CD14-positive monocyte (primary cell): ENCODE results near the gene CSGALNACT2. TPM values are rescaled to one million over a fixed set of nuclear protein-coding genes. Genes with fewer than 3 reads are reported as not detected.
"Not testable (repeated sequence)": the region's sequence is repeated elsewhere in the genome, so short reads cannot be mapped to it uniquely, and the experiment has no call there.

Experiments
- DNase-seq, 3 donors: peaks; one replicate each; pipeline ENCODE4 v3.0.0-alpha.2; 2011 to 2022
- H2AFZ ChIP-seq: 2 replicates; pipeline ENCODE4 v1.6.0; 2012; ENCODE audit warnings: mild to moderate bottlenecking, low read depth, low read length, inconsistent platforms; ENCODE audit not compliant: insufficient read depth, poor library complexity, severe bottlenecking
- H3K27ac ChIP-seq, 2 donors: 1 replicate in 1 of 2; 2 replicates in 1 of 2; pipeline ENCODE4 v1.5.1; 2012 to 2013; ENCODE audit warnings: low read length in 2 of 2, control low read depth in 1 of 2, inconsistent platforms in 1 of 2, low read depth in 1 of 2, mild to moderate bottlenecking in 1 of 2
- H3K27me3 ChIP-seq, 2 donors: one replicate each; pipeline versions ENCODE4 v1.6.0 to v1.6.1; 2011 to 2013; ENCODE audit warnings: low read length in 2 of 2; ENCODE audit not compliant: control insufficient read depth in 2 of 2, insufficient read depth in 2 of 2
- H3K36me3 ChIP-seq, 2 donors: replicated peaks in 1 of 2; 1 replicate in 1 of 2; 2 replicates in 1 of 2; pipeline versions ENCODE4 v1.5.1 to v1.6.1; 2012 to 2013; ENCODE audit warnings: low read length in 2 of 2, control low read depth in 1 of 2, inconsistent platforms in 1 of 2, mild to moderate bottlenecking in 1 of 2; ENCODE audit not compliant: insufficient read depth in 2 of 2, control insufficient read depth in 1 of 2
- H3K4me1 ChIP-seq, 2 donors: 1 replicate in 1 of 2; 2 replicates in 1 of 2; pipeline versions ENCODE4 v1.5.1 to v1.6.1; 2012 to 2013; ENCODE audit warnings: low read length in 2 of 2, control low read depth in 1 of 2, inconsistent platforms in 1 of 2, mild to moderate bottlenecking in 1 of 2, moderate library complexity in 1 of 2; ENCODE audit not compliant: insufficient read depth in 2 of 2, control insufficient read depth in 1 of 2
- H3K4me2 ChIP-seq: replicated peaks from 2 replicates; pipeline ENCODE3; 2012; ENCODE audit warnings: low read length, moderate library complexity, mild to moderate bottlenecking; ENCODE audit not compliant: poor library complexity, severe bottlenecking; ENCODE audit errors: extremely low read depth
- H3K4me3 ChIP-seq, 3 experiments: fragments of 200-600 bp in 1 of 3; sonication (generic) in 1 of 3; replicated peaks in 1 of 3; 1 replicate in 2 of 3; 2 replicates in 1 of 3; pipeline ENCODE4 v1.5.1; 2011 to 2013; ENCODE audit warnings: low read length in 3 of 3, mild to moderate bottlenecking in 3 of 3, control low read depth in 2 of 3, low read depth in 2 of 3, inconsistent platforms in 1 of 3, moderate library complexity in 1 of 3
- H3K79me2 ChIP-seq: 2 replicates; pipeline ENCODE4 v1.6.0; 2012; ENCODE audit warnings: mild to moderate bottlenecking, control low read depth, inconsistent platforms, low read length, moderate library complexity; ENCODE audit not compliant: insufficient read depth
- H3K9ac ChIP-seq: 2 replicates; pipeline ENCODE4 v1.6.0; 2017; ENCODE audit warnings: low read length, mild to moderate bottlenecking; ENCODE audit not compliant: insufficient read depth, poor library complexity, severe bottlenecking
- H3K9me3 ChIP-seq, 2 donors: replicated peaks in 1 of 2; 1 replicate in 1 of 2; 2 replicates in 1 of 2; pipeline versions ENCODE4 v1.5.1 to v1.6.1; 2012 to 2013; ENCODE audit warnings: low read length in 2 of 2, control low read depth in 1 of 2; ENCODE audit not compliant: control insufficient read depth in 1 of 2, insufficient read depth in 1 of 2
- H4K20me1 ChIP-seq: 2 replicates; pipeline ENCODE4 v1.6.0; 2012; ENCODE audit warnings: mild to moderate bottlenecking, low read length, control low read depth, moderate library complexity; ENCODE audit not compliant: insufficient read depth
- H3K27ac Mint-ChIP-seq, 7 donors: one replicate each; pipeline ENCODE4 v1.8.0; 2020; ENCODE audit warnings: mild to moderate bottlenecking in 7 of 7, mixed read lengths in 7 of 7, moderate library complexity in 6 of 7, inconsistent platforms in 2 of 7
- H3K27me3 Mint-ChIP-seq, 3 donors: one replicate each; pipeline ENCODE4 v1.8.0; 2021 to 2022; ENCODE audit warnings: low read depth in 3 of 3, mild to moderate bottlenecking in 3 of 3, mixed read lengths in 3 of 3, moderate library complexity in 3 of 3, inconsistent platforms in 1 of 3
- H3K36me3 Mint-ChIP-seq, 2 donors: one replicate each; pipeline ENCODE4 v1.8.0; 2020; ENCODE audit warnings: mixed read lengths in 2 of 2, inconsistent platforms in 1 of 2, mild to moderate bottlenecking in 1 of 2
- H3K4me1 Mint-ChIP-seq: one replicate; pipeline ENCODE4 v1.8.0; 2020; ENCODE audit warnings: mild to moderate bottlenecking, mixed read lengths
- H3K4me3 Mint-ChIP-seq, 2 donors: one replicate each; pipeline ENCODE4 v1.8.0; 2020; ENCODE audit warnings: mild to moderate bottlenecking in 2 of 2, mixed read lengths in 2 of 2, moderate library complexity in 1 of 2
- H3K9me3 Mint-ChIP-seq, 7 donors: one replicate each; pipeline ENCODE4 v1.8.0; 2020 to 2022; ENCODE audit warnings: mixed read lengths in 7 of 7, mild to moderate bottlenecking in 6 of 7, moderate library complexity in 6 of 7, inconsistent platforms in 2 of 7
- CTCF ChIP-seq: fragments of 200-600 bp; IDR thresholded peaks from one replicate; pipeline ENCODE4 v1.8.0; 2022; ENCODE audit warnings: antibody characterized with exemption, mild to moderate bottlenecking
- WGBS: methylation state at CpG from one replicate; pipeline ENCODE4 v1.1.5; 2013; ENCODE audit warnings: missing lambda C conversion rate; ENCODE audit not compliant: insufficient coverage; 5-methylcytosine and 5-hydroxymethylcytosine counted together
- intact Hi-C, 2 donors: fragments of 100-400 bp; cut with micrococcal nuclease; formaldehyde crosslinking; loops; one replicate each; pipeline versions ENCODE4 v1.15.0 to v1.15.1; 2023
- polyA plus RNA-seq, 3 donors: library from polyadenylated mRNA; depleted of rRNA in 1 of 3; unstranded in 2 of 3; stranded (reverse) in 1 of 3; fragments of 300-500 nt in 2 of 3; fragments of >200 nt in 1 of 3; fragmentation: Illumina TruSeq in 2 of 3; gene quantifications; 1 replicate in 2 of 3; 2 replicates in 1 of 3; pipeline ENCODE4 v1.2.3, GENCODE V29; 2012 to 2021

CSGALNACT2 gene
- polyA plus RNA-seq, 3 donors = 43.7 to 80.1 (median 48.2) TPM

DNA sequence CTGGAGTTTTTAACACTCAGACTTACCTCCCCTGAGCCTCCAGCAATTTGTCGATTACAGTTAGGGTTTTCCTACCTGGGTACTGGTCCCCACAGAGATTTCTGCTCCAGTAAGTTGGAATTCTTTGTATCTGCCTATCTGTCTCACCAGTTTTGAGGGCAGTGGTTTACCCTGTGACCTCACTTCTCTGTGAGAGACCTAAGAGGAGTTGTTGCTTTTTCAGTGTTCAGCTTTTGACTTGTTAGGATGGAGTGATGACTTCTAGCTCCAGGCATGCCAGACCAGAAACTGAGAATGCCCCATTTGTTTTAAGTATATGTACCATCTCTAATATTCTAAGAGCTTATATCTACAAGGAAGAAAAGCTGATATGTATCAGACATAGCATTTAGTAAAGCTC is 42.9 kb downstream of the CSGALNACT2 start:
- intact Hi-C loops = no loop called here
- Mint-ChIP-seq H3K4me1 (no peaks in the 10 kb centered on the region), H3K4me3 (no peak overlapping the region), H3K27ac (peak overlapping the region in 2 of 7 donors; percentile 44 to 55), H3K9me3 (no peaks in the 10 kb centered on the region), H3K36me3 (peaks cover 84 to 91% of the 10 kb centered on the region in 2 donors), H3K27me3 (no peaks in the 10 kb centered on the region)
- no peak overlapping the region for H2AFZ ChIP-seq
- peak overlapping the region in 1 of 2 donors; percentile 22 for H3K27ac ChIP-seq
- H3K4me1 ChIP-seq = no peaks in the 10 kb centered on the region
- no peaks in the 10 kb centered on the region for H3K27me3 ChIP-seq
- H3K9ac ChIP-seq = no peak overlapping the region
- H3K4me3 ChIP-seq = no peak overlapping the region
- DNase-seq = no peak
- H3K4me2 ChIP-seq = no peak overlapping the region
- H4K20me1 ChIP-seq = peaks cover 88% of the 10 kb centered on the region
- H3K79me2 ChIP-seq = peaks cover 51% of the 10 kb centered on the region
- no peaks in the 10 kb centered on the region for H3K9me3 ChIP-seq
- peaks cover 81 to 99% of the 10 kb centered on the region in 2 donors for H3K36me3 ChIP-seq
- WGBS = 100% methylated on average over 1 of the region's 1 CpG
- TF ChIP-seq CTCF = no peak

DNA sequence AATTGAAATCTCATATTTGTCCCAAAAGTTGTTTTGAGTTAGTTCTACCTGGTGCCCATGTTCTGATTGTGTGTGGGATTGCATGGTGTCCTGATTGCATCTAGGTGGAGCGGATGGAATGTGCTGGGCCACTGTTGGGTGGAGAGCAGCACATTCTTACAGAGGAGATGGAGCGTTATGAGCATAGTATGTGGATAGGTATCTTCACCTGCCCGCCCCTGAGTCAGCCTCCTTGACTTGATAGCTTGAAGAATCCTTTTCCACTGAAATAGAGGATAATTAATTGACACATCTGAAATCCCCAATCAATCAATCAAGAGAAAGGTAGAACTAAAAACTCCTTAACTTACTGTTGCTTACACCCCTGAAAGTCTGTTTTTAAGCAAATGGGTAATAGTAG is 45.5 kb downstream of the CSGALNACT2 start:
- Mint-ChIP-seq H3K4me1 (peaks cover 12% of the 10 kb centered on the region), H3K36me3 (peaks cover 86 to 91% of the 10 kb centered on the region in 2 donors), H3K27ac (peak overlapping the region in 2 of 7 donors; percentile 10 to 39)
- H3K36me3 ChIP-seq = peaks cover 80 to 100% of the 10 kb centered on the region in 2 donors
- peaks cover 89% of the 10 kb centered on the region for H4K20me1 ChIP-seq
- H3K27me3 ChIP-seq, H3K4me3 ChIP-seq, H3K4me2 ChIP-seq, H3K9ac ChIP-seq, intact Hi-C loops, H3K9me3 Mint-ChIP-seq, H3K9me3 ChIP-seq, H3K4me3 Mint-ChIP-seq, H2AFZ ChIP-seq, H3K27ac ChIP-seq, H3K27me3 Mint-ChIP-seq, DNase-seq, H3K4me1 ChIP-seq: not testable (repeated sequence)
- WGBS = 100% methylated on average over 1 of the region's 3 CpGs
- H3K79me2 ChIP-seq = peaks cover 31% of the 10 kb centered on the region
